OCI-M1 (cell line): ENCODE data around the gene DNAH11.

Experiments used
- DNase-seq: peaks from one replicate; lab custom pipeline; 2025; lab: John Stamatoyannopoulos, UW

Gene DNAH11

DNA sequence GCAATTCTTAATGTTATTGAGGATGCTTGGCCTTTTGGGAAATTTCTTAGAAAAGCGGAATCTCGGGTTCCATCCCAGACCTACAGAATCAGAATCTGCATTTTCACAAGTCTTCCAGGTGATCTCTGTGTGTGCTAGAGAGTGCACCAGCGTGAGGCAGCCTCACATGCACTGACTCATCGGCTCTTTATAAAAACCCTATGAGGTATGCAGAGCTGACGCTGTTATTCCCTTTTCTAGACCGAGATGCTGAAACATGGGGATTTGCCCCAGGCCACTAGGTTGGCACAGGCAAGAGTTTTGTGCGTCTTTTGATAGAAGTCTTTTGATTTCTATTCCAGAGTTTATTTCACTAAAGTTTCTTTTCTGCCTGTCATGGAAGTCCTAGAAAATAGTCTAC is 341.7 kb downstream of the DNAH11 start:
- DNase-seq, result no peak

- DNase-seq, result no peak
Measured at GRCh38 chr7:21886396-21886795, 343.6 kb downstream of the DNAH11 start.

DNA sequence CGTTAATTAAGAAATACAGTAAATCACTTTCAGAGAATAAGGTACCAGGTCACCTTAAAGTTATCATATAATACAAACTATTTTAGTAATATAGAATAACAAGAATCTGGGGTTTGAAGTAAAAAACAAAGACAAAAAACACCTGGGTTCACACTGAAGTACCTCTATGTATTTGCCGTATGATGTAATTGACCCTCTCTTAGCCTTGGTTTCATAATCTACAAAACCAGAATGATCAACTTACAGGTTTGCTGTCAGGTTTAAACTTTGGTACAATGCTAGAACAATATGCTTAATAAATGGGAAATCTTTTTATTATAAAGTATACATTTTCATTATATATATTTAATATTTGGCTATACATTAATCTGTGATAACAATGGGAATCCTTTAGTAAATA is 344.5 kb downstream of the DNAH11 start:
- no peak for DNase-seq

GRCh38 chr7:21887779-21888178 is 344.9 kb downstream of the DNAH11 start:
- no peak for DNase-seq

DNA sequence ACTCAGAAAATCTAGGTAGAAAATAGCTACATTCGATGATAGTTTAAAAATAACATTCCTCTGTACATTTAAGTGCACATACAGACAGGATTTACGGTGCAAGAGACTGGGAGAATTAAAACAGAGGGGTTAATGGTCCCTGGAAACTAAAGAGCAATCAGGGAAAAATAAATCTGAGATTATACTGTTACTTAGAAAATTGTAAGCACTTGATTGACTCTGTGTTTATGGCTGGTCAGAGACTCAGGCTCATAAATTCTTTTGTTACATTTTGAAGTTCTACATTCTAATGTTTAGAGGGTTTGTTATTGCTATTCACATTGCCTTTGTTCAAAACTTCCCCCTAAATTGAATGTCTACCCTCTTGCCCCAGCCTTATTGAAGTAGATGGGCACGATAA is 348.5 kb downstream of the DNAH11 start:
- no peak for DNase-seq

- no peak for DNase-seq
Measured at GRCh38 chr7:21893401-21893800, 350.6 kb downstream of the DNAH11 start.

DNA sequence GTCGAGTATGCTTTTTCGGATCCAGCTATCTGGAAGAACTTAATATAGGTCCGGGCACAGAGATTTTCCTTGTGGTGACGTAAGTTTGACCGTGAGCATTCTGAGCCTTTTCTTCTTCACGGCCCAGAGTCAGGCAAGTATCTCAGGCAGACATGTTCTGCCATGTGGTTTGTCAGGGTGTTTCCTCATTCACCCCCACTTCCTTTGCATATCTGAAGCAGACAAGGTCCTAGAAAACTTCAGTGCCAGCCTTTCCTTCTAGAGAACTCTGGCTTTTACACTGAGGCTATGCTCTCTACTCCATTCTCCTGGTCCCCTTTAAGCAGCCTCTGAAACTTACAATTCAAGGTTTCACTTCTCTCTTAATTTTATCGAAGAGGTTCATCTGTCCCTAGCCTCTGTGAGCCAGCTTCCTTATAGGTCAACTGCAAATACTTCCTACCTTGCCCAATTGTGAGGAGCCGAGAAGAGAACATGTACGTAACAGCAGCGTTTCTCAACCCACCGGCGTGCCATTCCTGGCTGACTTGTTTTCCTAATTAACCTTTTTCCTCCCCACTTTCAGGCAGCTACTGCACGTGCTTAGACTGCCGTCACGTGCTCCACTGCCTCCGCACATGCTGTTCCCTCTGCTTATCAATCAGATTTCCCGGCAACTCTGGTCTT is 355.6 kb downstream of the DNAH11 start:
- DNase-seq, result no peak

GRCh38 chr7:21902240-21902639 is 359.4 kb downstream of the DNAH11 start:
- DNase-seq, result no peak

- no peak for DNase-seq
Measured at GRCh38 chr7:21903020-21903786, 360.4 kb downstream of the DNAH11 start.

GRCh38 chr7:21908746-21909145 is 365.9 kb downstream of the DNAH11 start:
- no peak for DNase-seq

DNA sequence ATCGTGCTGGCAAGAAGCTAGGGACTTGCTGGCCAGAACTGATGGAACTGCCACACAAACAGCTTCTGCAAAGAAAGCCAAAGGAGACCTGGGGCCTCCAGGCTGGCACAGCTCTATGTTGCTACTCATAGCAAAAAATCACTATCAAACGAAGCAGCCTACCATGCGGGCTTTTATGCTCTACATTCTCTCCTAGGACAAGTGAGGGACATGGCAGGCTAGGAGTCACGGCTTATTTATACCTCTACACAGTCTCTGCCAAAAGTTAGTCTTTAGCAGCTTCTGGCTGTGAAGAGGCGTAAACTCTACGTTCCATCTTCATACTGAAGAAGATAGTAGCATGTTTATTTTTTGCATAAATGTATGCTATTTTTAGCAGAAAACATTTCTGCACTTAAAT is 367.4 kb downstream of the DNAH11 start:
- DNase-seq, result no peak

GRCh38 chr7:21911341-21911875 is 368.6 kb downstream of the DNAH11 start:
- DNase-seq, result no peak

- DNase-seq, result no peak
Measured at GRCh38 chr7:21912305-21912704, 369.5 kb downstream of the DNAH11 start.

GRCh38 chr7:21912931-21913780 is 370.3 kb downstream of the DNAH11 start:
- DNase-seq, result no peak

GRCh38 chr7:21914671-21915070 is 371.8 kb downstream of the DNAH11 start:
- no peak for DNase-seq

GRCh38 chr7:21915140-21915539 is 372.3 kb downstream of the DNAH11 start:
- DNase-seq, result no peak

- DNase-seq, result no peak
Measured at GRCh38 chr7:21916176-21916575, 373.3 kb downstream of the DNAH11 start.

- no peak for DNase-seq
Measured at GRCh38 chr7:21916629-21917028, 373.8 kb downstream of the DNAH11 start.

DNA sequence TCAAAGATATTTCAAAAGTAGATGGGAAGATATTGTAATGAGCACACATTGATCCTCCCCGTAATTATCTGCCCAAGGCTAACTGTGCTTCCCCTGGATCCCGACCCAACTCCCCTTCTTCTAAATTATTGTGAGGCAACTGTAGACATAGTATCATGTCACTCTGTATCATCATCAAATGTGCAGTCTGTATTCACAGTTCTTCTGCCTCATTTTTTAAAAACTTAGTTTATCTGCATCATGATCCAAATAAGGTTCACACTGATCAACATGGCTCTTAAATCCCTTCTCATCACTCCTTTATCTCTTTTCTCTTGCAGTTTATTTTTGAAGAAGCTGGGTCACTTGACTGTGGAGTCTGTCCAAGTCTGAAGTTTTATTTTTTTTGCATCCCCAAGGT is 375.4 kb downstream of the DNAH11 start:
- DNase-seq, result no peak

- DNase-seq, result no peak
Measured at GRCh38 chr7:21920936-21921335, 378.1 kb downstream of the DNAH11 start.

DNA sequence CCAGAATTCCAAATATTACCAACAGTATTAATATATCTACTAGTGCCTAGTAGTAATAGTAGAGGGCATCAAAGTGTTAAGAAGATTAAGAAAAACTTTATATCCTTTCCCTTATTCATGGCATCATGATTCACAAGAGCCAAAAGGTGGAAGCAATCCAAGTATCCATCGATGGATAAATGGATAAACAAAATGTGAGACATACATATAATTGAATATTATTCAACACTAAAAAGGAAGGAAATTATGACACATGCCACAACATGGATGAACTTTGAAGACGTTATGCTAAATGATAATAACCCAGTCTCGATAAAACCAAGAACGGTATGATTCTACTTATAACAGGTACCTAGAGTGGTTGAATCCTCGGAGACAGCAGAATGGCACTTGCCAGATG is 379.8 kb downstream of the DNAH11 start:
- no peak for DNase-seq

DNA sequence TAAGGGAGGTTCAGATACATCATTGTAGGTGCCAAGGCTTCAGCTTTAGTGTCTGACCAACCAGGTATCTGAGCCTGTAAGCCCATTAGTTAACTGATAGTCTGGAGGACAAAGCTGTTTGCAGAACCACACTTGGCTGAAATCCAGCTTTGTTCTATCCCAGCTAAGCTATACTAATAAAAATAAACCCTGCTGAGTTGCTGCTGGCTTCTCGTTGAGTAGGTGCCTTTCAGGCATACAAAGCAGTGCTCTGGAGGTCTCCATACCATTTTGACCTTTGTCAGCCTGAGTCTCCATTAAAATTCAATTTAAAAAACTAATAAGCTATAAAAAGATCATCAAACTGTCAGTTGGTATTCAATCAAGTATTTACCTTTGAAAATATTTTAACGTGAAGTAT is 380.8 kb downstream of the DNAH11 start:
- no peak for DNase-seq

DNA sequence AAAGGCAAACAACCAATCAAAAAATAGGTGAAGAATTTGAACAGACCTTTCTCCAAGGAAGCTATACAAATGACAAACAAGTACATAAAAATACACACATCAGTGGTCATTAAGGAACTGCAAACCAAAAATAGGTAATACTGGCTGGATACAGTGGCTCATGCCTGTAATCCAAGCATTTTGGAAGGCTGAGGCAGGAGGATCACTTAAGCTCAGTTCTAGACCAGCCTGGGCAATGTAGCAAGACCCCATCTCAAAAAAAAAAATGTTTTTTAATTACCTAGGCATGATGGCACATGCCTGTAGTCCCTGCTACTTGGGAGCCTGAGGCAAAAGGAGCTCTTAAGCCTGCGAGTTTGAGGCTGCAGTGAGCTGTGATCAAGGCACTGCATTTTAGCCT is 383.6 kb downstream of the DNAH11 start:
- DNase-seq, result no peak
